BLaER1 treated with 17β-estradiol and CSF1 and Interleukin-3, amounts not matched to agents 10 nM and 100 nM (cell line): ENCODE results near the gene MUC6.

Source experiments
- H3K27ac ChIP-seq, 11 experiments: shearing (Covaris generic); formaldehyde crosslinking; 2 replicates each; pipeline ENCODE4 v1.8.1; 2022
- H3K27me3 ChIP-seq, 11 experiments: shearing (Covaris generic); formaldehyde crosslinking; 2 replicates each; pipeline ENCODE4 v1.8.1; 2022
- H3K36me3 ChIP-seq, 11 experiments: shearing (Covaris generic); formaldehyde crosslinking; 2 replicates each; pipeline ENCODE4 v1.8.1; 2022
- H3K4me1 ChIP-seq, 10 experiments: shearing (Covaris generic); formaldehyde crosslinking; 2 replicates each; pipeline ENCODE4 v1.8.1; 2022
- H3K4me2 ChIP-seq, 11 experiments: shearing (Covaris generic); formaldehyde crosslinking; 2 replicates each; pipeline ENCODE4 v1.8.1; 2022
- H3K4me3 ChIP-seq, 10 experiments: shearing (Covaris generic); formaldehyde crosslinking; 2 replicates each; pipeline ENCODE4 v1.8.1; 2022
- H3K9ac ChIP-seq, 11 experiments: shearing (Covaris generic); formaldehyde crosslinking; 2 replicates each; pipeline ENCODE4 v1.8.1; 2022
- H3K9me3 ChIP-seq, 11 experiments: shearing (Covaris generic); formaldehyde crosslinking; replicated peaks in 1 of 11; 2 replicates each; pipeline ENCODE4 v1.8.1; 2022
- H4K20me1 ChIP-seq, 11 experiments: shearing (Covaris generic); formaldehyde crosslinking; 2 replicates each; pipeline ENCODE4 v1.8.1; 2022
- Cebpa-rat ChIP-seq, 11 experiments: shearing (Covaris generic); IDR thresholded peaks; 2 replicates each; pipeline ENCODE4 v1.8.1; 2022

Gene MUC6

GRCh38 chr11:1049431-1049891 lies 12.9 kb upstream of the MUC6 start:
- H3K4me1 ChIP-seq, result peaks cover 26 to 99% (median 79%) of the 10 kb centered on the region in 10 experiments
- H3K27me3 ChIP-seq, result no peaks in the 10 kb centered on the region
- H4K20me1 ChIP-seq, result peaks cover 0 to 24% (median 0%) of the 10 kb centered on the region in 11 experiments; a peak in 2 of 22 replicates
- H3K4me2 ChIP-seq, result peak overlapping the region; percentile 52 to 89 (median 69)
- TF ChIP-seq Cebpa-rat (IDR thresholded peaks at IDR 0.05), result no peak
- H3K9ac ChIP-seq, result peak overlapping the region in 4 of 11 experiments; percentile 46 to 69 (median 50); a peak in 9 of 22 replicates
- H3K36me3 ChIP-seq, result no peaks in the 10 kb centered on the region
- H3K9me3 ChIP-seq, result peaks cover 7 to 14% (median 11%) of the 10 kb centered on the region in 11 experiments; a peak in 18 of 22 replicates
- H3K27ac ChIP-seq, result peak overlapping the region in 4 of 11 experiments; percentile 7 to 45 (median 35); a peak in 4 of 22 replicates
- H3K4me3 ChIP-seq, result peak overlapping the region in 1 of 10 experiments; percentile 16; a peak in 2 of 20 replicates

- H3K4me2 ChIP-seq, result peak overlapping the region; percentile 52 to 89 (median 69); a peak in 21 of 22 replicates
- no peaks in the 10 kb centered on the region for H3K27me3 ChIP-seq
- H3K9me3 ChIP-seq, result peaks cover 7 to 15% (median 12%) of the 10 kb centered on the region in 11 experiments; a peak in 18 of 22 replicates
- peaks cover 28 to 97% (median 76%) of the 10 kb centered on the region in 10 experiments for H3K4me1 ChIP-seq
- H3K36me3 ChIP-seq, result no peaks in the 10 kb centered on the region
- no peak overlapping the region; a peak in 1 of 22 replicates for H3K27ac ChIP-seq
- H3K4me3 ChIP-seq, result no peak overlapping the region
- peak overlapping the region in 2 of 11 experiments; percentile 24 to 69; a peak in 4 of 22 replicates for H3K9ac ChIP-seq
- no peak for TF ChIP-seq Cebpa-rat (IDR thresholded peaks at IDR 0.05)
- H4K20me1 ChIP-seq, result peaks cover 0 to 24% (median 0%) of the 10 kb centered on the region in 11 experiments; a peak in 1 of 22 replicates
Observed at GRCh38 chr11:1049071-1049405, 12.5 kb upstream of the MUC6 start.

- no peaks in the 10 kb centered on the region for H3K27me3 ChIP-seq
Observed at GRCh38 chr11:1048375-1049070, 12.0 kb upstream of the MUC6 start.

GRCh38 chr11:1047595-1048156 lies 11.2 kb upstream of the MUC6 start:
- Histone ChIP-seq H3K27ac (no peak overlapping the region), H3K27me3 (no peaks in the 10 kb centered on the region)

More at GRCh38 chr11:1048375-1049070, 12.0 kb upstream of the MUC6 start:
- Histone ChIP-seq H3K4me3 (no peak overlapping the region), H3K9me3 (peaks cover 7 to 15% (median 12%) of the 10 kb centered on the region in 11 experiments; a peak in 18 of 22 replicates), H4K20me1 (peaks cover 0 to 24% (median 0%) of the 10 kb centered on the region in 11 experiments; a peak in 1 of 22 replicates), H3K4me1 (peaks cover 33 to 97% (median 76%) of the 10 kb centered on the region in 10 experiments), H3K9ac (peak overlapping the region in 1 of 11 experiments; percentile 24; a peak in 2 of 22 replicates), H3K4me2 (peak overlapping the region in 10 of 11 experiments; percentile 52 to 89 (median 70); a peak in 14 of 22 replicates), H3K36me3 (no peaks in the 10 kb centered on the region), H3K27ac (no peak overlapping the region)
- TF ChIP-seq Cebpa-rat (IDR thresholded peaks at IDR 0.05), result no peak

GRCh38 chr11:1044160-1044559 lies 7.6 kb upstream of the MUC6 start:
- peak overlapping the region in 4 of 11 experiments; percentile 37 to 43 (median 42); a peak in 6 of 22 replicates for H3K27ac ChIP-seq
- no peak overlapping the region for H3K9ac ChIP-seq

More at GRCh38 chr11:1047595-1048156, 11.2 kb upstream of the MUC6 start:
- Histone ChIP-seq H3K9me3 (peaks cover 7 to 15% (median 12%) of the 10 kb centered on the region in 11 experiments; a peak in 18 of 22 replicates), H3K4me2 (peak overlapping the region in 7 of 11 experiments; percentile 3 to 89 (median 37); a peak in 9 of 22 replicates), H3K4me1 (peaks cover 34 to 97% (median 76%) of the 10 kb centered on the region in 10 experiments), H3K36me3 (no peaks in the 10 kb centered on the region), H3K9ac (0 out of 22 replicates have a peak overlapping the region, but pooled peaks of 1 of the 11 experiments have one; percentile 42), H3K4me3 (no peak overlapping the region), H4K20me1 (peaks cover 0 to 20% (median 0%) of the 10 kb centered on the region in 11 experiments; a peak in 1 of 22 replicates)
- TF ChIP-seq Cebpa-rat (IDR thresholded peaks at IDR 0.05), result no peak

GRCh38 chr11:1043563-1044096 lies 7.1 kb upstream of the MUC6 start:
- H3K4me1 ChIP-seq, result peaks cover 8 to 84% (median 66%) of the 10 kb centered on the region in 10 experiments
- no peak overlapping the region; a peak in 1 of 20 replicates for H3K4me3 ChIP-seq
- no peak overlapping the region; a peak in 1 of 22 replicates for H3K9ac ChIP-seq
- H3K36me3 ChIP-seq, result no peaks in the 10 kb centered on the region
- peak overlapping the region in 4 of 11 experiments; percentile 37 to 43 (median 42); a peak in 8 of 22 replicates for H3K27ac ChIP-seq
- no peak for TF ChIP-seq Cebpa-rat (IDR thresholded peaks at IDR 0.05)
- H3K9me3 ChIP-seq, result peaks cover 7 to 15% (median 12%) of the 10 kb centered on the region in 11 experiments; a peak in 18 of 22 replicates
- H3K4me2 ChIP-seq, result peak overlapping the region; percentile 37 to 71 (median 65); a peak in 21 of 22 replicates
- no peaks in the 10 kb centered on the region for H3K27me3 ChIP-seq
- peaks cover 0 to 5% (median 0%) of the 10 kb centered on the region in 11 experiments; a peak in 3 of 22 replicates for H4K20me1 ChIP-seq

More at GRCh38 chr11:1044160-1044559, 7.6 kb upstream of the MUC6 start:
- Histone ChIP-seq H3K9me3 (peaks cover 7 to 15% (median 12%) of the 10 kb centered on the region in 11 experiments; a peak in 18 of 22 replicates), H3K4me2 (peak overlapping the region; percentile 37 to 71 (median 65); a peak in 21 of 22 replicates), H3K4me1 (peaks cover 11 to 89% (median 71%) of the 10 kb centered on the region in 10 experiments), H3K4me3 (no peak overlapping the region; a peak in 1 of 20 replicates), H3K36me3 (no peaks in the 10 kb centered on the region), H3K27me3 (no peaks in the 10 kb centered on the region), H4K20me1 (peaks cover 0 to 5% (median 0%) of the 10 kb centered on the region in 11 experiments; a peak in 3 of 22 replicates)
- no peak for TF ChIP-seq Cebpa-rat (IDR thresholded peaks at IDR 0.05)

- Histone ChIP-seq H3K27ac (peak overlapping the region in 4 of 11 experiments; percentile 37 to 43 (median 42); a peak in 7 of 22 replicates), H4K20me1 (peaks cover 0 to 5% (median 0%) of the 10 kb centered on the region in 11 experiments; a peak in 3 of 22 replicates), H3K9me3 (peaks cover 7 to 15% (median 12%) of the 10 kb centered on the region in 11 experiments; a peak in 18 of 22 replicates), H3K27me3 (no peaks in the 10 kb centered on the region), H3K4me1 (peaks cover 8 to 76% (median 60%) of the 10 kb centered on the region in 10 experiments), H3K4me2 (peak overlapping the region in 9 of 11 experiments; percentile 37 to 71 (median 65); a peak in 16 of 22 replicates), H3K9ac (peak overlapping the region in 1 of 11 experiments; percentile 7; a peak in 1 of 22 replicates), H3K4me3 (no peak overlapping the region), H3K36me3 (no peaks in the 10 kb centered on the region)
- no peak for TF ChIP-seq Cebpa-rat (IDR thresholded peaks at IDR 0.05)
Observed at GRCh38 chr11:1042626-1043562, 6.4 kb upstream of the MUC6 start.
